Breast epithelium (tissue), 4 donors: Measurements from ENCODE around the gene NET1. TPM values are rescaled to one million over a fixed set of nuclear protein-coding genes. Genes with fewer than 3 reads are reported as not detected.

Source experiments
- DNase-seq, 2 donors: peaks; one replicate each; pipeline ENCODE4 v3.0.0-alpha.2; 2019; ENCODE audit warnings: low spot score in 2 of 2
- H3K27ac ChIP-seq, 2 donors: fragments of 200-600 bp; sonication (generic) in 1 of 2; one replicate each; pipeline ENCODE4 v1.5.1; 2016 to 2019; ENCODE audit warnings: mild to moderate bottlenecking in 1 of 2
- H3K27me3 ChIP-seq, 2 donors: fragments of 200-600 bp; sonication (generic) in 1 of 2; one replicate each; pipeline versions ENCODE4 v1.5.1 to v1.6.0; 2017 to 2019; ENCODE audit warnings: control low read depth in 1 of 2, mild to moderate bottlenecking in 1 of 2
- H3K36me3 ChIP-seq: fragments of 200-600 bp; one replicate; pipeline ENCODE4 v1.5.1; 2019
- H3K4me1 ChIP-seq, 2 donors: fragments of 200-600 bp; sonication (generic); one replicate each; pipeline ENCODE4 v1.5.1; 2016 to 2019; ENCODE audit warnings: control low read depth in 1 of 2
- H3K4me3 ChIP-seq, 3 donors: fragments of 200-600 bp; sonication (generic); 1 replicate in 2 of 3; 2 replicates in 1 of 3; pipeline ENCODE4 v1.5.1; 2016 to 2019; ENCODE audit warnings: mild to moderate bottlenecking in 3 of 3, moderate library complexity in 2 of 3
- H3K9me3 ChIP-seq, 2 donors: fragments of 200-600 bp; sonication (generic) in 1 of 2; one replicate each; pipeline ENCODE4 v1.5.1; 2016 to 2019; ENCODE audit warnings: control low read depth in 1 of 2
- CTCF ChIP-seq, 3 donors: fragments of 450-650 bp; IDR thresholded peaks; one replicate each; pipeline ENCODE4 v1.5.1; 2016 to 2017; ENCODE audit warnings: antibody characterized with exemption in 3 of 3, mild to moderate bottlenecking in 3 of 3, moderate library complexity in 3 of 3
- POLR2A ChIP-seq: fragments of 450-650 bp; IDR thresholded peaks from one replicate; pipeline ENCODE4 v1.6.1; 2016; ENCODE audit warnings: antibody characterized with exemption, mild to moderate bottlenecking, moderate library complexity
- POLR2AphosphoS5 ChIP-seq, 3 donors: sonication (generic); formaldehyde crosslinking; IDR thresholded peaks; one replicate each; pipeline ENCODE4 v1.6.1; 2017; ENCODE audit warnings: antibody characterized with exemption in 3 of 3
- intact Hi-C: fragments of 100-400 bp; cut with DNase I; formaldehyde crosslinking; loops from one replicate; pipeline ENCODE4 v1.15.1; 2023; ENCODE audit warnings: low total_unique reads
- total RNA-seq, 3 donors: library from RNA; depleted of rRNA; stranded (reverse); fragments of >200 nt; gene quantifications; one replicate each; pipeline ENCODE4 v1.1.0, GENCODE V29; 2016

Gene NET1
- total RNA-seq, 3 donors from 2014 or later = 87.2 to 179 (median 145) TPM

- TF ChIP-seq POLR2AphosphoS5 (IDR thresholded peaks at IDR 0.05) = no peak
- TF ChIP-seq CTCF (IDR thresholded peaks at IDR 0.05) = no peak
- TF ChIP-seq POLR2A = no peak
- Histone ChIP-seq H3K27me3 (no peaks in the 10 kb centered on the region), H3K4me3 (no peak overlapping the region), H3K4me1 (no peaks in the 10 kb centered on the region), H3K27ac (peak overlapping the region in 1 of 2 donors; percentile 45), H3K9me3 (no peaks in the 10 kb centered on the region), H3K36me3 (no peaks in the 10 kb centered on the region)
- DNase-seq = peak in 1 of 2 donors; percentile 43
- intact Hi-C loops = no loop called here
Measured at GRCh38 chr10:5496261-5497250, 84.2 kb downstream of the NET1 start.

- intact Hi-C loops = no loop called here
- Histone ChIP-seq H3K4me1 (peaks cover 0 to 5% of the 10 kb centered on the region in 2 donors), H3K27me3 (no peaks in the 10 kb centered on the region), H3K27ac (peak overlapping the region in 1 of 2 donors; percentile 45), H3K36me3 (no peaks in the 10 kb centered on the region), H3K9me3 (no peaks in the 10 kb centered on the region), H3K4me3 (no peak overlapping the region)
- no peak for TF ChIP-seq POLR2A
- TF ChIP-seq CTCF (IDR thresholded peaks at IDR 0.05) = no peak
- no peak for TF ChIP-seq POLR2AphosphoS5 (IDR thresholded peaks at IDR 0.05)
- no peak for DNase-seq
Measured at GRCh38 chr10:5497289-5497688, 84.9 kb downstream of the NET1 start.

- intact Hi-C loops = no loop called here
- H3K9me3 ChIP-seq = no peaks in the 10 kb centered on the region
- H3K4me1 ChIP-seq = peaks cover 0 to 13% of the 10 kb centered on the region in 2 donors
- no peaks in the 10 kb centered on the region for H3K27me3 ChIP-seq
- DNase-seq = peak in 1 of 2 donors; percentile 45
- peak overlapping the region in 1 of 3 donors; percentile 24 for H3K4me3 ChIP-seq
- H3K36me3 ChIP-seq = no peaks in the 10 kb centered on the region
- TF ChIP-seq CTCF (IDR thresholded peaks at IDR 0.05) (no peak), POLR2A (no peak), POLR2AphosphoS5 (IDR thresholded peaks at IDR 0.05) (no peak)
- H3K27ac ChIP-seq = peak overlapping the region; percentile 52 to 70
Measured at GRCh38 chr10:5497948-5498730, 85.8 kb downstream of the NET1 start.

GRCh38 chr10:5498791-5499492 is 86.6 kb downstream of the NET1 start:
- peak in 1 of 2 donors; percentile 49 for DNase-seq

More at GRCh38 chr10:5498791-5499492, 86.6 kb downstream of the NET1 start:
- Histone ChIP-seq H3K9me3 (no peaks in the 10 kb centered on the region), H3K27me3 (no peaks in the 10 kb centered on the region), H3K4me1 (peaks cover 0 to 15% of the 10 kb centered on the region in 2 donors), H3K4me3 (peak overlapping the region in 1 of 3 donors; percentile 24), H3K36me3 (no peaks in the 10 kb centered on the region), H3K27ac (peak overlapping the region; percentile 52 to 70)
- intact Hi-C loops = loop anchor here (1.0 kb wide), 1 partner anchor 39 kb away; no protein-coding TSS in a partner anchor
- TF ChIP-seq POLR2A (no peak), POLR2AphosphoS5 (IDR thresholded peaks at IDR 0.05) (no peak), CTCF (IDR thresholded peaks at IDR 0.05) (no peak)
